IMR-90 (cell line): ENCODE results near the gene RIMS1.

Experiments used
- POLR2A ChIP-seq: IDR thresholded peaks from 2 replicates; pipeline ENCODE4 v1.6.1; 2012; ENCODE audit warnings: mild to moderate bottlenecking, low read depth, low read length
- RFX5 ChIP-seq: IDR thresholded peaks from 2 replicates; pipeline ENCODE4 v1.8.0; 2012; ENCODE audit warnings: low read depth, mild to moderate bottlenecking, low read length, moderate library complexity
- SMC3 ChIP-seq: fragments of 150-350 bp; IDR thresholded peaks from 2 replicates; pipeline ENCODE4 v1.6.1; 2016; ENCODE audit warnings: low read depth, mild to moderate bottlenecking, antibody characterized with exemption, low read length, moderate library complexity
- TF ChIP-seq, protein P1 (sequence below): conservative IDR thresholded peaks from 2 replicates; pipeline ENCODE4 v1.5.1; 2012; ENCODE audit warnings: mild to moderate bottlenecking, low read depth, low read length, improper control_type of control experiment

DNA sequence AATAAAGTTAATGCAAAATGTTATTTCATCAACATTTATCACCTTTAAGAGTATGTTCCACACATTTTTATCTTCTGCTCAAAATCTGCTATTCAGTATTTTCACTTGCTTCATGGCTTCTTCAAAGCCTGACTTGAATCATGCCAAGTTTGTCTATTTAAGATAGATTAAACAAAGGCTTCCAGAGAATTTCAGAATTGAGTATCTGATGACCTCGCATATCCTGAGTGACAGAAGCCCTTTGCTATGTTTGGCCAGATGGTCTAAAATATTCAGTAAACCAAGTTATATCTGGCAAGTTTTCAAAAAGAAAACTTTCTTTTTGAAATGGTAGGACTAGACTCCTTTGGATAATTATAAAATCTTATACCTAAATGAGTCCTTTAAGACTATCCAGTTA is 386.6 kb downstream of the RIMS1 start:
- TF ChIP-seq RFX5 (no peak), SMC3 (no peak), POLR2A (no peak)
- TF ChIP-seq, protein P1, sequence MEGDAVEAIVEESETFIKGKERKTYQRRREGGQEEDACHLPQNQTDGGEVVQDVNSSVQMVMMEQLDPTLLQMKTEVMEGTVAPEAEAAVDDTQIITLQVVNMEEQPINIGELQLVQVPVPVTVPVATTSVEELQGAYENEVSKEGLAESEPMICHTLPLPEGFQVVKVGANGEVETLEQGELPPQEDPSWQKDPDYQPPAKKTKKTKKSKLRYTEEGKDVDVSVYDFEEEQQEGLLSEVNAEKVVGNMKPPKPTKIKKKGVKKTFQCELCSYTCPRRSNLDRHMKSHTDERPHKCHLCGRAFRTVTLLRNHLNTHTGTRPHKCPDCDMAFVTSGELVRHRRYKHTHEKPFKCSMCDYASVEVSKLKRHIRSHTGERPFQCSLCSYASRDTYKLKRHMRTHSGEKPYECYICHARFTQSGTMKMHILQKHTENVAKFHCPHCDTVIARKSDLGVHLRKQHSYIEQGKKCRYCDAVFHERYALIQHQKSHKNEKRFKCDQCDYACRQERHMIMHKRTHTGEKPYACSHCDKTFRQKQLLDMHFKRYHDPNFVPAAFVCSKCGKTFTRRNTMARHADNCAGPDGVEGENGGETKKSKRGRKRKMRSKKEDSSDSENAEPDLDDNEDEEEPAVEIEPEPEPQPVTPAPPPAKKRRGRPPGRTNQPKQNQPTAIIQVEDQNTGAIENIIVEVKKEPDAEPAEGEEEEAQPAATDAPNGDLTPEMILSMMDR: no peak
